CD4-positive, alpha-beta T cell treated with Interleukin-17A for 4 hours (primary cell): Measurements from ENCODE around the gene SLC52A3.
A peak's percentile ranks its signal among the peaks of the same experiment; 100 is the strongest.
"Not testable (repeated sequence)": the region's sequence is repeated elsewhere in the genome, so short reads cannot be mapped to it uniquely, and the experiment has no call there.

Experiments
- DNase-seq: peaks from one replicate; pipeline ENCODE4 v3.0.0-alpha.2; 2020; ENCODE audit warnings: mixed read lengths

Gene SLC52A3

DNA sequence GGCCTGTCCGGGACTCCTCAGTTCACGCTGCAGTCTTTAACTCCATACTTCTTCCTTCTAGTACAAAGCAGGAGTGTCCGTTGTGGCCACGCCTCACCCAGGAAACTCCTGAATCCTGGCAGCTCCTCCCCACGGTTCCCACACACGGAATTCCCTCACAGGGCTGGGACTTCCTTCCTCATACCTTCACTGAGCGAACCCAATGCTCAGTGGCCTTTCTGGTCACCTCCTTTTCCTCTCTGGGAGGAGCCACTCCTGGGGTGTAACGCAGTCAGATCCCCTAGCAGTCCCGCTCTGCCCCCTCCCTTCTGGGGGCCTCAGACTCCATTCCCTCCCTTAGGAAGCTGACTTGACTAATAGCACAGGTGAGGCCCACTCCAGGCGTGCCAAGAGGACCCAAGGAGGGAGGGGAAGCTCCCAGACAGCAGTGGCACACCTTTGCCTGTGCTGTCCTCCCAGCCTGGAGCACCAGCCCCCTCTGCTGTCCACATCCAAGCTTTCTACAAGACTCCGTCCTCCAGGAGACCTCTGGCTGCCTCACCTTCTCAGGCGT lies at the start of gene SLC52A3:
TSS of gene SLC52A3 (minus strand) at position 75 of the 553 bp plus-strand sequence. CDS start 2,726 bp downstream, outside the sequence.
- no peak for DNase-seq

DNA sequence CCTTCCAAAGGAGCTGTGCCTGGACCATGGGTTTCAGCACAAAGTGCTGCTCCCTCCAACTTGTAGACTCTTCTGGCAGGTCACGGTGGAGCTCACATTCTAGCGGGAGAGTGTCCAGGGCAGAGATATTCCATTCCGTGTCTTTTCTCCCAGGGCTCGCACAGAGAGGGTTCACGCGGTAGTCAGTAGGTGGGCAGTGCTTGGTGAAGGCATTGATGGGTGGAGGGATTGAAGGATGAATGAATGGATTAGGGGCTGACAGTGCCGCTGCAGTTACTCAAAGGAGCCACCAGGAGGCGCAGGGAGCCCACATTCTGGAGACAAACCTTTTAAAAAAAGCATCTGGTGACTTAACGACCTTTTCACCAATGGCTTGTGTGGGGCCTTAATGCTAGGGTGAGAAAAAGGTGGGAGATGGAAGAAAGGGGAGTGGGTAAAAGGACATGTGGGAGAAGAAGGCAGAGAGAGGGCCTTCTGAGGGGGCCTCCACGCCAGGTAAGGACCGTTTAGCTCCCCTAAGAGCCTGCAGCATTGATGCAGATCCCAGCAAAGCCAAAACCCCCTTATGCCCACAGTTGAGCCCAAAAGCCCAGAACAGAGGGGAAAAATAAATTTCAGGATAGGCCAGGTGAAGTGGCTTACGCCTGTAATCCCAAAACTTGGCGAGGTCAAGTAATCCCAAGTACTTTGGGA lies 47.8 kb upstream of the SLC52A3 start:
- DNase-seq, result peak; percentile 79

DNA sequence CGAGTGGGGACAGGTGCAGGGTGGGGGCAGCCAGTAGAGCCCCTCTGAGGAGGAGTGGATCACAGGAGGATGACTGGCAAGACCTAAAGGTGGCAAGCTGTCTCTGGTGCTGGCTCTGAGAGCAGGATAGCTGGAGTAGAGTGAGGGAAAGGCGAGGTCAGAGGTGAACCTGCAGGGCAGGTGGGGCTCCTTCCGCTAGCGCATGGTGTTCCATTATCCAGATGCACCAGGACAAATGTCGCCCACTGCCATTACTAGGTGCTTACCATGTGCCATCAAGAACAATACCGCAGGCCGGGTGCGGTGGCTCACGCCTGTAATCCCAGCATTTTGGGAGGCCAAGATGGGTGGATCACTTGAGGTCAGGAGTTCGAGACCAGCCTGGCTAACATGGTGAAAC lies 46.9 kb upstream of the SLC52A3 start:
- DNase-seq, result no peak

DNA sequence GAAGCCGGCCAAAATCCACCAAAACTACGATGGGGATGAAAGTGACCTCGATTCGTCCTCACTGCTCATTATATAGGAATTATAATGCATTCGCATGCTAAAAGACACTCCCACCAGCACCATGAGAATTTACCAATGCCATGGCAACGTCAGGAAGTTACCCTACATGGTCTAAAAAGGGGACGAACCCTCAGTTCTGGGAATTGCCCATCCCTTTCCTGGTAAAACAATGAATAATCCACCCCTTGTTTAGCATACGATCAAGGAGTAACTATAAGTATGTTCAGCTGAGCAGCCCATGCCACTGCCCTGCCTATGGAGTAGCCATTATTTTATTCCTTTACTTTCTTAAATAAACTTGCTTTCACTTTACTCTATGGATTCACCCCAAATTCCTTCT lies 45.1 kb upstream of the SLC52A3 start:
- DNase-seq, result no peak

DNA sequence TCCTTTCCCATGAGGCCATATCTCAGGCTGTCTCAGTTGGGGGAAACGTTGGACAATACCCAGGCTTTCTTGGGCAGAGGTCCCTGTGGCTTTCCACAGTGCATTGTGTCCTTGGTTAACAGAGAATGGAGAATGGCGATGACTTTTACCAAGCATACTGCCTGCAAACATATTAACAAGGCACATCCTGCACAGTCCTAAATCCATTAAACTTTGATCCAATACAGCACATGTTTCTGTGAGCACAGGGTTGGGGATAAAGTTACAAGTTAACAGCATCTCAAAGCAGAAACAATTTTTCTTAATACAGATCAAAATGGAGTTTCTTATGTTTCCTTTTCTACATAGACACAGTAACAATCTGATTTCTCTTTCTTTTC lies 44.1 kb upstream of the SLC52A3 start:
- DNase-seq, result not testable (repeated sequence)

GRCh38 chr20:811776-812434 lies 43.6 kb upstream of the SLC52A3 start:
- DNase-seq, result not testable (repeated sequence)

GRCh38 chr20:805713-806112 lies 37.4 kb upstream of the SLC52A3 start:
- no peak for DNase-seq

DNA sequence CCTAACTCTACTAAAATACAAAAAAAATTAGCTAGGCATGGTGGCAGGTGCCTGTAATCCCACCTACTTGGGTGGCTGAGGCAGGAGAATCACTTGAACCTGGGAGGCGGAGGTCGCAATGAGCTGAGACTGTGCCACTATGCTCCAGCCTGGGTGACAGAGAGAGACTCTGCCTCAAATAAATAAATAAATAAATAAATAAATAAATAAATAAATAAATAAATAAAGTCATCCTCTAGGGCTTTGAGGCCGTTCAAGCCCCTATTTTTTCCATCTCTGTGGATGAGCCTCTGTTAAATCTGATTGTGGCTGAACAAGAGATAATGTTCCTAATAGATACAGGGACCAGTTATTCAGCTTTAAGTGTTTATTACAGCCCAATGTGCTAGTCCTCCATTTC lies 33.4 kb upstream of the SLC52A3 start:
- DNase-seq, result no peak

DNA sequence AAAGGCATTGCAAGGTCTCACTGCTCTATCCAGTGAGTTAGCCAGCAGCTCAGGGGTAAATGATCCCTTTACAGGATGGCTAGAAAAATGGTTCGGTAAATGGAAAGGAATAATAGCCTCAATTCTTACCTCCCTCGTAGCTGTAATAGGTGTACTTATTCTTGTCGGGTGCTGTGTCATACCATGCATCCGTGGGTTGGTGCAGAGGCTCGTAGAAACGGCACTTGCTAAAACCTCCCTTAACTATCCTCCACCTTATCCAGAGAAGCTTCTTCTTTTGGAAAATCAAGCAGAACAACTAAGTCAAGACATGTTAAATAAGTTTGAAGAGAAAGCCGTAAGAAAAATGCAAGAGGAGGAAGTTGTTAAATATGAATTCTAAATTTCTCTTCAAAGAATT lies 31.7 kb upstream of the SLC52A3 start:
- DNase-seq, result not testable (repeated sequence)

- not testable (repeated sequence) for DNase-seq
These were observed 30.4 kb upstream of the SLC52A3 start for GRCh38 chr20:798746-799145.

- DNase-seq, result no peak
These were observed 28.6 kb upstream of the SLC52A3 start for GRCh38 chr20:796921-797320.

DNA sequence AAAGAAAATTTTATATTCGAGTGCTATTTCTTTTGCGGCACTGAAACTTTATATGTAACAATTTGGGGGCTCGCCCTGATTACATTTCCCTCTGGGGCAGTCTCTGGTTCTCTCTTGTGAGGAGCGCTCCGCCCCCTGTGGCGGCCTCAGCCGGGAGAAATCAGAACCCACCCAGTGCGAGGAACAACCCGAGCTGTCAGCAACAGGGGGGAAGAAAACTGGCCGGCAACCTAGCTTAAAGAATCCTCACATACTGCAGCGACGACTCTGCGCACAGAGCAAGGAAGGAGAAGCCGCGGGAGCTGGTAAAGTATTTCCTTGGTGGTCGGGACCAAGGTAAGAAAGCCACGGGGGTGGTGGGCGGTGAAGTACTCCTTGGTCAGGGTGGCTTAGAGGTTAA lies 23.9 kb upstream of the SLC52A3 start:
- DNase-seq, result no peak

DNA sequence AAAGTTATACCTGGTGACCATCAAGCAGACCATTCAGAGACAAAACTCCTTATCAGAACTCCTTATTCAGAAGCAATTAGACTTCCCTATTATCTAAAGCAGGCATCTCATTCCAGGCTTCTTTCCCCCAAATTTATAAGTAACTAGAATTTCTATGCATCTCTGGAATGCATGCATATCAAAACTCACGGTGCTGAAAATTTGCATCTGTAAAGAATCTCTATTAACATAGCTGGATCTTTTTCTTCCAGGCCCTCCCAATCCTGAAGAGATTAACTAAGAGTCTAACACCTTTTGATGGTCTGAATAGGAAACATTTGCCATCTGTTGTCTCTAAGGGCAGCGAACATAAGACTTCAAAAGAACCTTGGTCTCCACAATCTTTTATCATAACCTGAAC lies 22.8 kb upstream of the SLC52A3 start:
- no peak for DNase-seq

DNA sequence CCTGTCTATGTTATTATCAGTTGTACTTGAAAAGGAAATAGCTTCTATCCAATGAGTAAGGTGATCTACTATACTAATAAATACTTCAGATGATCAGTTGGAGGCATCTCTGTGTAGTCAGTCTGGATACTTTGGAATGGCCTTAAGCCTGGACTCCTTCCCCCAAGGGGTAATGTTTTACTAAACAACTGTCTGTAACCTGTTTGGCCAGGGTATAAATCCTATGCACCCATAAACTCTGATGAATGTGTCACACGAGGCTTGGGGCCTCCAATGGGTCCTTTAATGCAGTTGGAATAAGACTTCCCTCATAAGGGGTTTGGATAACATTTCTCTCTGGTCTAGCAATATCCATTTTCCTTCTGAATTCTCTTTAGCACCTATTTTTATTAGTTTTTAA lies 19.5 kb upstream of the SLC52A3 start:
- no peak for DNase-seq

GRCh38 chr20:779771-780170 lies 11.5 kb upstream of the SLC52A3 start:
- no peak for DNase-seq

GRCh38 chr20:776165-776564 lies 7.9 kb upstream of the SLC52A3 start:
- DNase-seq, result no peak

- DNase-seq, result no peak
These were observed 7.4 kb upstream of the SLC52A3 start for GRCh38 chr20:775679-776135.

GRCh38 chr20:774660-775057 lies 6.4 kb upstream of the SLC52A3 start:
- DNase-seq, result no peak

DNA sequence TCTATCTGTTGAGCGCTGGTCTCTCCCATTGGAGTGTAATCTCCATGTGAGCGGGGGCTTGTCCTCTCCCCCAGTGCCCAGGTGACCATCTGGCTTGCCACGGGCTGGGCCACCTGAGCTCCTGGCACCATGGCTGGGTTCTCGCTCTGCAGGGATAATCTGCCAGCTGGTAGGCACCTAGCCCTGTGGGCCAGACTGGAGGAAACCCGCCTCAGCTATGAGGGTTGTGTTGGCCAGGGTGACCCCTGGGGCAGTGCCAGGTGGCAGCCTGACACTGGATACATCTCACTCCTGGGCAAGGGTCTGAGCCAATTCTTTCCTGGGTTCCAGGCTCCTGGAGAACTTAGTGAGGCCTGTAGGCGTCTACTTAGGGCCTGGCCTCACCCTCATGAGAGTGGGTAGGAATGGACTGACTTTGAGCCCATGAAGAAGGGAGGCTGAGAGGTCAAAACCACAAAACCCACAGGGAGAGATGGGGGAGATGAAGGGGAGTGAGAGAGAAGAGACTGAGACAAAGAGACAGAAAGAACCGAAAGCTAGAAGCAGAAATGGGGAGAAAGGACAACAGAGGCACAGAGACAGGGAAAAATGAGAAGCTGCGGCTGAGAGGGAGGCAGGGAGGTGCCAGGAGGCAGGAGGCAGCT lies 5.8 kb upstream of the SLC52A3 start:
- no peak for DNase-seq

- DNase-seq, result no peak
These were observed 4.5 kb upstream of the SLC52A3 start for GRCh38 chr20:772806-773205.

GRCh38 chr20:771741-772464 lies 3.6 kb upstream of the SLC52A3 start:
- DNase-seq, result no peak

DNA sequence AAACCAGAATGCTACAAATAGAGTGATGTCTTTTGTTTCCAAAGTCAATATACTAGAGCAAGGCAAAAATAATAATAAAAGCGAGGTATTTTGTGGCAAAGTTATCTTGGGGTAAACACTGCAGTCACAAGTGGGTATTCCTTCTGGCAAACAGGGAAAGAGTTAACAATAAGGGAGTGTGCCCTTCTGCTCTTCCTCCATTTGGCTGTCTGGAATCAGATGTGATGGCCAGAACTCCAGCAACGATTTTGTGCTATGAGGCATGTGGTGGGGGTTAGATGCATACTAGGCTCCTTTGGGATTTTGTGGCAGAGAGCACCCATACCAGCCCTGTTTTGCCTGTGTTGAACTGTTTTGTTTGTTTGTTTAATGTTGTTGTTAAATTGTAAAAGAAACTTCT lies 2.4 kb upstream of the SLC52A3 start:
- DNase-seq, result no peak

DNA sequence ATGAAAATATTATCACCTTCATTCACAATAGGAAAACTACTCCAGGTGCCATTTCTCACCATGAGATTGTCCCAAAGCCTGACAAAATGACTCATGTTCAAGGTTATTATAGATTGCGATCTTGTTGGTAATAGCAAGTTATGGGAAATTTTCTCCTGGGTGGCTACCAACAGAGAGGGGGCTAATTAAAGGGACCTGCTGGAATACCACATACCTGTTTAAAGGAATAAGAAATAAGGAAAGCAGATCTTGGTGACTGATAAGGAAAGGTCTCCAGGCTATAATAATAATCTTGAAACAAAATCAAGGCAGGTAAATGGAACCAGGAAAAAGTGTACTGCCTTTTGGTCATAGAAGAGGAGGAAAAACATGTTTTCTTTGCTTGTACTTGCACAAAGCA lies 1.4 kb downstream of the SLC52A3 start:
- DNase-seq, result no peak
